ENCODE data around the gene MGAT1.

DNA sequence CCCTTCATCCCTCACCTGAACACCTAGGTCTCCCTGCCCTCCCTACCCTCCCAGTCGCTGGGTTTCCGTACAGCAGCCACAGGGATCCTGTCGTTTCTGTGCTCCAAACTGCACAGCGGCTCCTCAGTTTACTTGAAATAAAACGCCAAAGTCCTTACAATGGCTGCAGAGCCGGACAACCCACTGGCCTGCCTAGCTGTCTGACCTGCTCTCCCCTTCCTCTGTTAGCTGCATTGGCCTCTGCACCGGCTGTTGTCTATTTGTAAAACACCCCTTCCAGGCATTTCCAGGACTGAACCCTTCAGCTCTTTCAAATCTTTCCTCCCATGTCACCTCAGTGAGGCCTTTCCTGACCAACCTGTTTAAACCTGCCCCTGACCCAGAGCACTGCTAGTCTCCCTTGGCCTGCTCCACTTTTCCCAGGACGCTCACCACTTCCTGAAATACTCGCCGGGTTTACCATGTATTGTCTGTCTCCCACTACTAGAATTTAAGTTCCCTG is 9.1 kb upstream of the MGAT1 start:
- no peak for TF ChIP-seq POLR2A (IDR thresholded peaks at IDR 0.05)
- no peak for TF ChIP-seq CTCF (IDR thresholded peaks at IDR 0.05 in 4 of 5, conservative IDR thresholded peaks at IDR 0.05 in 1 of 5)
